ENCODE results near the gene PRKCD. TPM values are rescaled to one million over a fixed set of nuclear protein-coding genes. Genes with fewer than 3 reads are reported as not detected.

The PRKCD gene
- total and polyA plus RNA-seq, 2 of the 4 experiments (the other 2 are of a cell fraction): 4.3 to 19.0 TPM

DNA sequence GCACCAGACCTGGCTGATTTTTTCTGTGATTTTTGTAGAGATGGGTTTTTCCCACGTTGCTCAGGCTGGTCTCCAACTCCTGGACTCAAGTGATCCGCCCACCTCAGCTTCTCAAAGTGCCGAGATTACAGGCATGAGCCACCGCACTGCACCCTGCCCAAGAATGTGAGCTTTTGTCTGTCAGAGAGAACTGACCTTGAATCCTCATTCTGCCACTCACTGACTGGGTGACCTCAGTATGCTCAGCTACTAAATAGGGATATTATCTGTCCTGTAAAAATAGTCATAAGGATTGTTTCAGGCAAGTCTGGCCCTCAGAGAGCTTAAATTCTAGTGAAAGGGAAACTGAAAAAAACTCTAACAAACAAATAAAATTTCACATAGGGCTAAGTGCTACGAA is 28.7 kb upstream of the PRKCD start:
- no peak overlapping the region for H2AK9ac ChIP-seq (replicated peaks; ENCODE audit: low read depth, low read length, poor library complexity)
- H2AFZ ChIP-seq (replicated peaks; ENCODE audit: low read length, poor library complexity): no peak overlapping the region
- H2AK5ac ChIP-seq (ENCODE audit: low read depth, low read length): no peak overlapping the region
- no peak overlapping the region for H3K18ac ChIP-seq (ENCODE audit: low read depth, low read length)
- no TSS peak for BruUV-seq (replicated peaks)
- WGBS, 2 experiments (ENCODE audit: extremely low coverage in 2 of 2, insufficient read length in 1 of 2): 89% methylated on average over 3 of the region's 5 CpGs; no CpG with 5 or more reads in 1 of the 2 experiments
- no peak overlapping the region for H4K8ac ChIP-seq (ENCODE audit: low read depth in 2 of 2, low read length in 2 of 2)
- ChIA-PET CTCF (interaction anchor here (0.7 kb wide), 1 partner anchor 18 kb away, joined by 3 read pairs; no protein-coding TSS in a partner anchor), POLR2A (ENCODE audit: unreplicated experiment) (no interaction called here)
- H2BK120ac ChIP-seq (ENCODE audit: low read depth, low read length): no peak overlapping the region
- H3K4ac ChIP-seq (ENCODE audit: low read depth, low read length): no peak overlapping the region
- no peak overlapping the region for H2BK15ac ChIP-seq (ENCODE audit: low read depth, low read length)
- DNase-seq (no peak), ATAC-seq (ENCODE audit: low read depth) (no peak)
- peaks cover 19 to 26% of the 10 kb centered on the region in 2 experiments for H3K79me1 ChIP-seq (ENCODE audit: low read depth in 1 of 2, low read length in 2 of 2)
- H2BK5ac ChIP-seq (ENCODE audit: low read depth, low read length, poor library complexity, severe bottlenecking): no peak overlapping the region
- H3K27ac ChIP-seq (ENCODE audit: insufficient read depth, low read length): no peak overlapping the region
- H2BK20ac ChIP-seq (ENCODE audit: low read depth, low read length): no peak overlapping the region
- intact Hi-C loops (cut with micrococcal nuclease): no loop called here
- H3K27me3 ChIP-seq (ENCODE audit: control insufficient read depth, insufficient read depth, low read length): no peaks in the 10 kb centered on the region
- no peaks in the 10 kb centered on the region for H3K9me3 ChIP-seq (ENCODE audit: control insufficient read depth, insufficient read depth, low read length)
- no peaks in the 10 kb centered on the region for H3K36me3 ChIP-seq (ENCODE audit: control insufficient read depth, insufficient read depth, low read length)
- no peak overlapping the region for H3K4me3 ChIP-seq (ENCODE audit: insufficient read depth, low read depth, low read length)
- TF ChIP-seq BHLHE40 (IDR thresholded peaks at IDR 0.05; ENCODE audit: low read depth, low read length): no peak
- no peak for TF ChIP-seq USF2 (IDR thresholded peaks at IDR 0.05; ENCODE audit: low read depth, low read length)
- TF ChIP-seq NFE2L2 (IDR thresholded peaks at IDR 0.05; ENCODE audit: low read depth, low read length): no peak
- TF ChIP-seq MAFK (IDR thresholded peaks at IDR 0.05; ENCODE audit: low read depth, low read length): no peak
- no peak for TF ChIP-seq POLR2A (IDR thresholded peaks at IDR 0.05; ENCODE audit: low read depth, low read length)
- H3K4me1 ChIP-seq (ENCODE audit: control insufficient read depth, insufficient read depth, low read length): peaks cover 6% of the 10 kb centered on the region
- no peak overlapping the region for H4K5ac ChIP-seq (ENCODE audit: low read depth, low read length)
- no peak overlapping the region for H3K23ac ChIP-seq (ENCODE audit: low read depth, low read length)
- no peak overlapping the region for H4K91ac ChIP-seq (ENCODE audit: insufficient read depth, low read depth, low read length)
- dilution Hi-C loops (cut with HindIII; ENCODE audit: low sequenced_read_pairs, unreplicated experiment): no loop called here
- no peak overlapping the region for H3K9ac ChIP-seq (ENCODE audit: low read depth, low read length)
- in situ Hi-C loops (cut with MboI; ENCODE audit: low sequenced_read_pairs): loop anchor here (5.0 kb wide), 1 partner anchor 60 kb away; no protein-coding TSS in a partner anchor
- no peaks in the 10 kb centered on the region for H4K20me1 ChIP-seq (ENCODE audit: insufficient read depth, low read length)
- H3K56ac ChIP-seq (ENCODE audit: extremely low read depth, insufficient read depth, low read length): no peak overlapping the region
- peaks cover 7% of the 10 kb centered on the region for H3K9me1 ChIP-seq (ENCODE audit: insufficient read depth, low read length)
- no peak overlapping the region for H3K14ac ChIP-seq (replicated peaks; ENCODE audit: low read depth, low read length)
- H3K4me2 ChIP-seq (ENCODE audit: low read depth, low read length): no peak overlapping the region

Measured in IMR-90 (cell line).